HG02885 (cell line): Measurements from ENCODE around the gene MGMT.

Experiments used
- ATAC-seq: cut with Tn5 transposase; IDR thresholded peaks from one replicate; pipeline ENCODE4 v1.9.1; 2021; ENCODE audit warnings: mild to moderate bottlenecking; ENCODE audit not compliant: unreplicated experiment, poor library complexity

The MGMT gene

DNA sequence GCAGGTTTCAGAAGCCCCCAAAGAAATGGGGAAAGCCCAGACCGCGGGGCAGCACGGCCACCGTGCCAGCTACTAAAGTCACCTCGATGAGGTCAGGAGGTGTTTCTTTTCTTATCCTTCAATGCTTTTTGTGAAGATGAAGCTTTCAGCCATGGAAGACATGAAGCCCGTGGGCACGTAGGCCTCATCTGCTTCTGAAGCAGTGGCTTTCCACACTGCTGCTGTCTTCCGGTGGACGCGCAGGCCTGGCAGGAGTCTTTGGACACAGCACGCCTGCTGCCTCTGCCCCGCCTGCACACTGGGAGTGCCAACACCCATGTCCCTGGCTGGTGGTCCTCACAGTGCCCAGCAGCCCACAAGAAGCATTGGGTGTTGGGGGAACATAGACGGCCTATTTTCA lies 311.5 kb downstream of the MGMT start:
- no peak for ATAC-seq

DNA sequence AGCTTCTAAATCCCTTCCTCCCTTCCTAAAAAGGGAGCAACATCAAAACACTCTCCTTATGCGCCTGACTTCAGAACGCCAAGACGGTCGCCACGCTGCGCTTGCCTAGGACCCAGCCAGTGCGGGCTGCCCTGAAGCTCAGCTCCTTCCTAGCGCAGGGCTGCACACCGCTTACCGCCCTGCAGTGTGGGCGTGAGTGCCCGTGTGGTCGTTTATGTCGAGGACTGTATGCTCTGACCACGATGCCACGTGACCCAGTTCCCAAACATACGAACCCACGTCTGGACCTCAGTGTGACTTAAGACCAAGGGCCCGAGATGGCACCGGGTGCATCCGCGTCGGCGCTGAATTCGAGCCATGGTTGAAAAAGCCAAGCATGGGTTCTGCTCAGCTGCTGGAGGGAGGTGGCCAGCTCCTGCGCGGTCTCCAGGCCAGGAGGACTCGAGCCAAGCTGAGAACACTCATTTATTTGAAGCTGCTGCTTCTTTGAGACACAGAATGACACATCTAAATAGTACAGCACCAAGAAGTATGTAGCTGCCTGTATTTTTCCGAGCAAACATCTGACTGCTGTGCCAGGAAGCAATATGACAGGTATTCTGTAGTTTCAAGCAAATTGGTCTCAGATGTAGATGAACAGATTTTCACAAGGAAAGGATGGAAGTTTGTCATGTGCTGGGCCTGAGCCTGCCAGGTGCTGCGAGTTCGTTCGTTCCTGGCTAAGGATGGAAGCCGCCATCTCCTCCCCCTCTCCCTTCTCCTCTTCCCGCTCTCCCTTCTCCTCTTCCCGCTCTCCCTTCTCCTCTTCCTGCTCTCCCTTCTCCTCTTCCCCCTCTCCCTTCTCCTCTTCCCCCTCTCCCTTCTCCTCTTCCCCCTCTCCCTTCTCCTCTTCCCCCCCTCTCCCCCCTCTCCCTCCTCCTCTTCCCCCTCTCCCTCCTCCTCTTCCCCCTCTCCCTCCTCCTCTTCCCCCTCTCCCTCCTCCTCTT lies 312.4 kb downstream of the MGMT start:
- no peak for ATAC-seq

DNA sequence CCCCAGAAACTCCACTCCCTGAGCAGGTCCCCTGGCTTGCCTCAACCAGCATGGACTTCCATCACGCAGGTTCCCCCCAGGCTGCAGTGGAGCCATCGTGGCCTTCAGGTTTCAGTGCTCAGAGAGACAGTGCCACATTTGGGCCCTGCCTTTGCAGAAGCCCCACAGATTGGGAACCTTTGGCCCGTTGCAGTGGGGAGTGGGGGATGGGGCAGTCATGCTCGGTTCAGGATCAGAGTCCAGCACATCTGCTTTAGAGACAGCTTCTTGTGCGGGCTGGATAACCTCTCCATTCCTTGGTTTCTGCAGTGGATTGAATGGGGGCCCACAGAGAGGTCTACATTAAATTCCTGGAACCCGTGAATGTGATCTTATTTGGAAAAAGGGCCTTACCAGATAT lies 313.2 kb downstream of the MGMT start:
- no peak for ATAC-seq

DNA sequence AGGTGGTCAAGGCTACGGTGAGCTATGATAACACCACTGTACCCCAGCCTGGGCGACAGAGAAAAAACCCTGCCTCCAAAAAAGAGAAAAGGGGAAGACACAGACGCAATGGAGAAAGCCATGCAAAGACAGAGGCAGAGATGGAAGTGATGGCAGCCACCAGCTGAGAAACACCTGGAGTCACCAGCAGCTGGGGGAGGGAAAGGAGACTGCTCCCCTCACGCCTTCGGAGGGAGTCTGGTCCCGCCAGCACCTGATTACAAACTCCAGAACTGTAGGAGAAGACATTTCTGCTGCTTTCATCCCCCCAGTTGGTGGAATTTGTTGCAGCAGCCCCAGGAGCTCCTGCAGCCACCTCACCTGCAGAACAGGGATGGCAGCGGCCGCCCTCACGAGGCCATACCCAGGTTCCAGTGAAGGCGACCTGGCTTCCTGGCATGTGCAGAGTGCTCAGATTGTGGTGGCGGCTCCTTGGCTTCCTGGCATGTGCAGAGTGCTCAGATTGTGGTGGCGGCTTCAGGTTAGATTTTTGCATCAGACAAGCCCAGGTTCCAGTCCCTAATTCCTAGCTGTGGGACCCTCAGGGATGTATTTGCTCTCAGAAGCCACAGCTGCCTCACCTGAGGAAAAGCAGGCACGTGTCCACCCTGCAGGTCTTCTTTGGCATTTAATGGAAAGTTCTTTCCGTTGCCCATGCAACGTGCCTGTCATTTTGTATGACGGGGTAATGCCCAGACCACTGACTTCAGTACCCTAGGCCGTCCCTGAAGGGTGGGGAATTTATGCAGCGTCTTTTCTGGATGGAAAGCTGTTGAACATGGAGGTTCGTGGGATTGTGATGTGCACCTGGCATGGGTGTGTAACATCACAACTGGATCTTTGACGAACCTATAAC lies 314.1 kb downstream of the MGMT start:
- ATAC-seq: no peak

DNA sequence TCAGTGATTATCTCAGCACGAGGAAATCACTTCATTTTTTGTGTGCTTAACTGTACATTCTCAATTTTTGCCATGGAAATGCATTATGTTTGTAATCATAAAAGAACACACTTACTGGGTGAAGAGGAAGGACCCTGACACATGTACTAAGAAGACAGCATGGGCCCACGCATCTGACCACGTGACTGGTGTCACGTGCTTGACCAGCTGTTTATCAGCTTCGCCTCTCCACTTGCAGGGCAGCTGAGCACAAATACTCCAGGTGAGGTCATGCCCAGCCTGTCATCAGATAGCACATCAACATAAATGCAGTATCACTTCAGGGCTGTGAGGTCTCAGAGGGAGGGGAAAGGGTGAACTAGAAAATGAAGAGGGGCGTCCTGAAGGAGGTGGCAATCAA lies 317.2 kb downstream of the MGMT start:
- no peak for ATAC-seq

DNA sequence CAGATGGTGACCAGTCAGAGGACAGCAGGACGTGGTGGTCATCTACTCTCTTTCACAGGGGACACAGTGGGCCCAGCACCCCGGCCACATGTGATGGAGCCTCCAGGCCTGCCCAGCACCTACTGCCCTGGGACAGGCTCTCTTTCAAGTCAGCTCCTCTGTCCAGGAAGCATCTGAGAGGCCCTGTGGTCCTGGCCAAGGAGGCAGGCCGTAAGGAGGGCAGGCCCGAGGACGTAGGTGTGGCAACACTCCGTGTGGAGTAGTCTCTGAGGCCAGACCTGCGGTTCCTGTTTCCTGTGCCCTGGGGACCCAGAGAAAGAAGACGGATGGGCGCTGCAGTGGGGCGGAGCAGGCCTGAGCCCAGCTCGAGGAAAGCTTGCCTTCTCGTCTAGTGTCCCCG lies 317.9 kb downstream of the MGMT start:
- ATAC-seq: no peak

DNA sequence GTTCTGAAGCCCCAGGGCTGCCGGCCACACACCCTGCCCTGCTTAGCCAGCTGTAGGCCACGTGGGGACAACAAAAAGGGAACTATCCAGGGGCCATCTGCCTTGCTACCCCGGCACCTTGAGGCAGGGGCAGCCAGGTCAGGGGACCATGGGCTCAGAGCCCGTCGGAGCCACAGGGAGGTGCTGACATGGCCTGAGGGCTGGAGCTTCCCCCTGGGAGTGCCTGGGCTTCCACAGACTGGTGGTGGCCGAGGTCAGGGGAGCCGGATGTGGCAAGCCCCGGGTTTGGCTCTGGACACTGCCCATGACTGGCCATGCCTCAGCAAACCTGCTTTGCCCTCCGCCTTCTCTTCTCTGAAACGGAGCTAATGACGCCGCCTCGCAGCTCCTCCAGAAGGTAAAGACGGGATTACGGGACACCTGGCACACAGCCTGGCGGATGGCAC lies 318.5 kb downstream of the MGMT start:
- no peak for ATAC-seq

DNA sequence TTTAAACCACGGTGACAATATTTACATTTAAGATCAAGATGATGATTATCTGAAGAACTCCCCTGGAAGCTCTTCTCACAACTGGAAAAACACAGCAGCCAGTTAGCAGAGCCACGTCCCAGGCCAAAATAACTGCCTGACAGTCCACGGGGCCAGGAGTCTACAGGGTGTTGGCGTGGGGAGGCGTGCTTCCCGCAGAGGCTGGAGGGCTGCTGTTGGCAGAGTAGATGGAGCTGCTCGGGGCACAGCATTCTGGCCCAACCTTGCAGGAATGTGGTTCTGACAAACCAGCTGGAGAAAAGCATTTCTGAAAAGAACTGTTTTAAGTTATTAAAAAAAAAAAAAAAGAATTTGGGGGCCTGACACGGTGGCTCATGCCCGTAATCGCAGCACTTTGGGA lies 319.2 kb downstream of the MGMT start:
- no peak for ATAC-seq

DNA sequence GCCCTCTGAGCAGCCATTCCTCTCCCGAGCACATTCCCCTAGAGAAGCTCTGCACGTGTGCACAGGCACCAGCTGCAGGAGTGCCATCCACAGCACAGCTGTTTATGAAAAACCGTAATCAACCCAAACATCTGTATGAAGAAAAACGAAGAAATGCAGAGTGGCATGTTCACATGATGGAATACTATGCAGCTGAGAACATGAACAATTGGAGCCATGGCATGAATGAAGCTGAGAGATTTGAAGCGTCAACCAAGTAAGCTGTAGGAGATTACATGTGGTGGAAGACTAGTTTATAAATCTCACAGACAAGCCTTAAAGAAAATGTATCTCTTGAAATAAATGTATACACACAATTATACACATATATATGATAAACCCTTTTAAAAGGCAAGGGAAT lies 320.5 kb downstream of the MGMT start:
- ATAC-seq: no peak

DNA sequence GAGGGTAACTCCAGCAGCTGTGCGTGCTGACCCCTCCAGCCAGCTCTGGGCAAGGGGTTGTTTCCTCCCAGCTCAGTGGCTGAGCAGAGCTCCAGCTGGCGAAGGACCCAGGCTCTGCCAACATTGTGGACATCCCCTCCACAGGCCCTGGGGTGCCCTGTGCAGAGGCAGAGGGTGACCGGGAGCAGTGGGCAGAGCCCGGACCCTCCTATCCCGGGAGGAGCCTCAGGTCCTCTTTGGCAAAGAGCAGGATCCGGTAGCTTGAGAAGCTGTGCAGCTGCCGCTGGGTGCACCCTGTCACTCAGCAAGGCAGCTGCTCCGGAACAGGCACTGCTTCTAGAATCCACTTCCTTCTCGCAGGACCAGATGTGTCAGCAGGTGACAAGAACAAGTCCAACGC lies 321.2 kb downstream of the MGMT start:
- ATAC-seq: no peak

DNA sequence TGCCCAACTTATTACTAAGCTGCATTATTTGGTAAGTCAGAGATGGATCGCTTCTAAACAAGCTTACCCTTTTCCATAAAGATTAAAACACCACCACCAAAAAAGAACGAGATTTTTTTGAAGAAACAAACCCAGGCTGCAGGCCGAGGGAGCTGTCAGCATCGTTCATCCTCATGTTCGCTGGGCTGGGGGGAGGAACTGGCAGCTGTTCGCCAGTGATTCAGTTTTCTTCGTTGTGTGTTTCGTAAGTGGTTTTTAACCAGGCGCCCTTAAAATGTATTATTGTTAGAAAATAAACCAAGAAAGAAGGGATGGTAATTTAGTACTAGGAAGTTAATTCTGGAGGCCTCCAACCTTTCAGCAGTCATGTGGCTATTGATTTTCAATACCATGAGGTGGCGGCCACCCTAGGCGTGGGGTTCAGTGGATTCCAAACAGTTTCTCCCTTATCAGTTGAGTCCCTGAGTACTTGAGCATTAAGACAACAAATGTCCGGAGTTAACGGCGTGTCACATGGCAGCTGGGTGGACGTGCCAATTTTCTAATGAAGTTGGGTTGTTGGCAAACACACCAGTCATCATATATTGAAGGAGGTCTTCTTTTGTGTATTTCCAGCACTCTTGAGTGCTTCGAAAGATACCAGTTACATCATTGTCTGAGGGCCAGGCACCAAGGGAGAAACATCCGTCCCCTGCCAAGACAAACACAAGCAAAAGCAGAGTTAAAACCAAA lies 323.8 kb downstream of the MGMT start:
- ATAC-seq: no peak

DNA sequence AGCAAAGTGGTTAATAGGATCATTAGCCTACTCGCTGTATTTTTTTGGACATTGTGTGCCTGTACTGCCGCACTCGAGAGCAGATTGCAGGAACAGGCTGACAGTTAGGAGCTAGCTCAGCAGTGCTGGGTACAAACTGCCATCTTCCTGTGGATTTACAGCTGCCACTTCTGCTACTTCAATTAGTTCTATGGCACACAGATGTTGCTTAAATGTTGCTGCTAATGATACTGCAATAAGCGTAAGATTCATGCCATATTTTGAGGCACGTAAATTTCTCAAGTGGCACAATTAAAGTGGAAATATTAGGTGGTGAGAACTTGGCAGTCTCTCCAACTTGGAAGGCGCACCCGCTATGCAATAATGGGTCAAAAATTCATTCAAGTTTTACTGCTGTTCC lies 325.1 kb downstream of the MGMT start:
- ATAC-seq: no peak

DNA sequence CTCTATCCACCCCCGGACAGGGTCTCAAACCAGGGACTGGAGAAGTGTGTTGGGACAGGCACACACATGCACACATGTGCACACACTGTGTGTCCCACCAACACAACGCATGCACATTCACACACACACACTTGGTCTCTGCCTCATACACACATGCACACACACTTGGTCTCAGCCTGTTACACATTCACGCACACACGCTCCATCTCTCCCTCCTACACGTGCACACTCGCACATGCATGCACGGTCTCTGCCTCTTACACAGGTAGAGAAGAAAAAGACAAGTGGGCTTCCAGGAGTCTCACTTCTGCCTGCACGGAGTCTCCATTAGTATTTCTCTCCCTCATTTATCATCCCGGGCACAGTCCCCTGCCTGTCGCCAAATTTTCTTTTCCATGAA lies 325.8 kb downstream of the MGMT start:
- no peak for ATAC-seq

DNA sequence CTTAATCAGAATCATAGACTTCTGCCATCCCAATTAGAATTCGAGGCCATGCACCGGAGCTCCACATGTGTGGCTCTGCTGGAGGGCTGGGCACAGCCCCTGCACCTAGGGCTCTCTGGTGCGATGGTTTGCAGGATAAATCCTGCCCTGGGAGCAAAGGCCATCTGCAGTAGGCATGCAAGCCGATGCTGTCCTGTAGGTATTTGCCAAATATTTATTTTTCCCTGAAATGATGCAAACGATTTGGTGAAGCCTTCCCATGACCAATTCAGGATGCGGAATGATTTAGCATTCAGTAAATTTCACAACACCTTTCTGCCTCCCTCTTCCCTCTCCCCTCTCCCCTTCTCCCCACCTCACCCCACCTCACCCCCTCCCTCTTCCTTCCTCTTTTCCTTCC lies 326.4 kb downstream of the MGMT start:
- ATAC-seq: no peak

DNA sequence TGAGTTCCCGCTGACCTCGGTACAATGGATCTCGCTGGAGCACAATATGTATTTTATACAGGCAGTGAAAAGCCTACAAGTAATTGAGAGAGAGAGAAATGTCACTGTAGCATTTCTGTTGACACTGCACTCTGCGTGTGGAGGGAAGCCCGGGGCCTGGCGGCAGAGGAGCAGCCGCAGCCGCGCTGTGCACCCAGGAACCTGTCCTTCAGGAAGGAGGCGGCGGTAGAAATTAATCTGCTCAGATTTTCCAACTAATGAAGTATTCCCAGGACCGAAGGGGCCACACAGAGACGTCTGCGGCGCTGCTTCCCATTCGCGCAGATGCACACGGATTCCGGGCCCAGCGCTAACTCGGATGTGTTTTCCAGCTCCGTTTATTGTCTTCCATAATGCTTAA lies 327.0 kb downstream of the MGMT start:
- no peak for ATAC-seq

DNA sequence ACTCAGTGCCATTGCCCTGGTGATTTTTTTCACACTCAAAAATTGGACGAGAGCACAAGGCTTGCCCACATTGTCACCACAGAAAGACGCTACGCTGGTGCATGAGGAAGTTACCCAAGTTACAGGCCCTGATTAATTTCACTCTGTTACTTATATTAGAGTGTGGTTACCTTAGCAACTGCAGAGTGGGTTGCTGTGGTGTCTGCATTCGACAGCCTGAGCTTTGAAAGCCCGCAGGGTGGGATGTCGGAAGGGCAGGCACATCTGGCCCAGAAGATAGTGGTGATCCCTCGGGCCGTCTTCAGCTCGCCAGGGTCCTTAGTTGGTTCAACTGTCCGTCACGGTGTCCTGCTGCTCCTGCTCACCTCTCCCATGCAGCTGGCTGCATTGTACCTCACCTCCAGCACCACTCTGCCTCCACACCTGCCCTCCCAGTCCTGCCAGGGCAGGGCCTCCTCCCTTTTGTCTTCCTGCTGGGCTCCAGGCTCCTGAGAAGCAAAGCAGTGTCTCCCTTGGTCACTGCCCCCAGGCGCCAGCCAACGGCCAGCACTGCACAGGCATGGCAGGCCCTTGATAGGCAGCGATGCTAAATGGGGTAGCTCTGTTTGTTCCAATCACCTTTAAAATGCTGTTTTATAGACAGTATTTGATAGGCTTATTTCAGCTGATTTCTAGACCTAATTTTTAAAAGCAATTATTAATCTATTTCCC lies 329.8 kb downstream of the MGMT start:
- no peak for ATAC-seq

DNA sequence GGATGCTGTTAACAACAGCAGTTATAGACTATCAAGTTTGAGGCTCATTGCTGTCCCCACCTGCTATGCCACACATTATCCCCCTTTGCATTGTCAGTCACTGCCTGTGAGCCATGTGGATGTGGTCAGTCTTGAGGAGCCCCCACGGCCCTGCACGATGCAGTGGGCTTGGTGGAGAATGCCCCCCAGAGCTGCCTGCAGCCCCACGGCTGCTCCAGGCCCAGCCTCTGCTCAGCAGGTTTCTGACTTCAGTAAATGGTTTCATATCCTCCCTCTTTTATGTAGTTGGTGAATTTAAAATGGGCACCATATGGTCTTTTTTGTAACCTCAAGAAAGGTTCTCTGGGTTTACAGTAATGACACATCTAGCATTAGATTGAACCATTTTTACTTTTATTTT lies 332.9 kb downstream of the MGMT start:
- ATAC-seq: no peak

DNA sequence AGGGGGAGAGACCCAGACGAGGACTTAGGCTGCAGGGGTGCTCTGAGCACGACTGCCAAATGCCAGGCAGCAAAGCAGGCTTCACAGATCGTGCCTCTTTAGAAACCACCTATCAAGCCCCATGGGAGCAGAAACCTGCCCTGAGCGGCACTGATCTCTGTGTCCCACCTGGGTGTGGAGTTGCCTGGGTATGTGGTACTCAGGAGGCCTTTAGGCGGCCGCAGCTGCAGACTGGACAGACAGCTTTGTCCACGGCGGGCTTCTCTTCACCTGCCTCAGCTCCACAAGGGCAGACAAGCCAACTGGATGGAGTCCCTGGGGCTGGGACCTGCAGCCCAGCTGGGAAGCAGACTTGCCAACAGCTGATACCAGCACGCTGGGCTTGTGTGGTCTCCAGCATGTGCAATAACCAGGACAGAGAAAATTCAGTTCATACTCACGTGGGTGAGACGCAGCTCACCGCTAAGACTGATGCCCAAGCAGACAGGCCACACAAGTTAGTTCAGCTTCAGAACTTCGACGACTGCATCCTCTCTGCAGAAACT lies 333.8 kb downstream of the MGMT start:
- no peak for ATAC-seq

DNA sequence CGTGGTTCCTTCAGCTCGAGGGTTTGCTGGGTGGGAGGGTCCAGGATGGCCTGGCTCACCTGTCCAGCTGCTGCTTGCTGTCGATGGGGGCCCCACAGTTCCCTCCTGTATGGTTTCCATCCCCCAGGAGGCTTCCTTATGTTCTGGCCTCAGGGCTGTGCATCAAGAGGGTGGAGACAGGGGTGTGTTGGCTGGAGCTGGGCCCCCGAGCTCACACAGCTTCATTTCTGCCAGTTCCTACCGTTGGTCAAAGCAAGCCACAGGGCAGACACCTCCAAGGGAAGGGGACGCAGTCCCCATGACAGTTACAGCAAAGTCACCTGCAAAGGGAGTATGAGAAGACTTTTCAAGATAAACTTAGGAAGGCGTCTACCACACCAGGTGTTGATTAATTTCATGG lies 340.2 kb downstream of the MGMT start:
- no peak for ATAC-seq
